ENCODE results near the gene INTS1. TPM values are rescaled to one million over a fixed set of nuclear protein-coding genes. Genes with fewer than 3 reads are reported as not detected.

The INTS1 gene
- total and polyA plus RNA-seq, 9 donors = 1.9 to 80.5 (median 61.5) TPM

DNA sequence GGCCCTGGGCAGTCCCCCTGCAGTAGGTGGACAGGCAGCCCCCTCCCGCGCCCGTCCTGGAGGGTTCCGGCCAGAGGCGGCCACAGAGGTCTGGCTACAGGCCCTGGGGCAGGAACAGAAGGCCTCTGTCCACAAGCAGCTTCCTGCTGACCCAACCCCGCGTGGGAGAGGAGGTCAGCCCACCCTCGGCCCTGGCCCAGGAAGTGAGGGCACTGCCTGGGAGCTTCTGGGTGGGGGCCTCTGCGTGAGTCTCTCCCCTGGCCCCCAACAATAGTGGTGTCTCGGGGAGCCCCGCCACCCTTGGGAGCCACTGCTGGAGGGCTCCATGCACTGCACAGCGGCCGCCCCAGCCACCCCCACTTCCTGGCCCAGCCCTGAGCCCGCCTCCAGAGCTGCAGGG, 49.6 kb downstream of the INTS1 start:
- Histone ChIP-seq H3K27ac (no peak overlapping the region), H3K27me3 (no peaks in the 10 kb centered on the region), H3K9me3 (no peaks in the 10 kb centered on the region), H3K4me3 (no peak overlapping the region), H3K4me1 (ENCODE audit: insufficient read depth) (peaks cover 7% of the 10 kb centered on the region), H3K36me3 (no peaks in the 10 kb centered on the region)
- TF ChIP-seq EP300 (IDR thresholded peaks at IDR 0.05) (no peak), POLR2A (IDR thresholded peaks at IDR 0.05) (no peak)
- TF ChIP-seq, protein P1, sequence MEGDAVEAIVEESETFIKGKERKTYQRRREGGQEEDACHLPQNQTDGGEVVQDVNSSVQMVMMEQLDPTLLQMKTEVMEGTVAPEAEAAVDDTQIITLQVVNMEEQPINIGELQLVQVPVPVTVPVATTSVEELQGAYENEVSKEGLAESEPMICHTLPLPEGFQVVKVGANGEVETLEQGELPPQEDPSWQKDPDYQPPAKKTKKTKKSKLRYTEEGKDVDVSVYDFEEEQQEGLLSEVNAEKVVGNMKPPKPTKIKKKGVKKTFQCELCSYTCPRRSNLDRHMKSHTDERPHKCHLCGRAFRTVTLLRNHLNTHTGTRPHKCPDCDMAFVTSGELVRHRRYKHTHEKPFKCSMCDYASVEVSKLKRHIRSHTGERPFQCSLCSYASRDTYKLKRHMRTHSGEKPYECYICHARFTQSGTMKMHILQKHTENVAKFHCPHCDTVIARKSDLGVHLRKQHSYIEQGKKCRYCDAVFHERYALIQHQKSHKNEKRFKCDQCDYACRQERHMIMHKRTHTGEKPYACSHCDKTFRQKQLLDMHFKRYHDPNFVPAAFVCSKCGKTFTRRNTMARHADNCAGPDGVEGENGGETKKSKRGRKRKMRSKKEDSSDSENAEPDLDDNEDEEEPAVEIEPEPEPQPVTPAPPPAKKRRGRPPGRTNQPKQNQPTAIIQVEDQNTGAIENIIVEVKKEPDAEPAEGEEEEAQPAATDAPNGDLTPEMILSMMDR (IDR thresholded peaks at IDR 0.05) = no peak
- 60 to 66% (median 64%) methylated on average over 14 of the region's 14 CpGs for WGBS, 3 donors
- no peak for DNase-seq
- intact Hi-C loops (cut with DNase I) = no loop called here

GRCh38 chr7:1452205-1452604, 52.0 kb downstream of the INTS1 start:
- intact Hi-C loops (cut with DNase I) = no loop called here
- WGBS, 3 donors = 79 to 83% (median 80%) methylated on average over 19 of the region's 19 CpGs

DNA sequence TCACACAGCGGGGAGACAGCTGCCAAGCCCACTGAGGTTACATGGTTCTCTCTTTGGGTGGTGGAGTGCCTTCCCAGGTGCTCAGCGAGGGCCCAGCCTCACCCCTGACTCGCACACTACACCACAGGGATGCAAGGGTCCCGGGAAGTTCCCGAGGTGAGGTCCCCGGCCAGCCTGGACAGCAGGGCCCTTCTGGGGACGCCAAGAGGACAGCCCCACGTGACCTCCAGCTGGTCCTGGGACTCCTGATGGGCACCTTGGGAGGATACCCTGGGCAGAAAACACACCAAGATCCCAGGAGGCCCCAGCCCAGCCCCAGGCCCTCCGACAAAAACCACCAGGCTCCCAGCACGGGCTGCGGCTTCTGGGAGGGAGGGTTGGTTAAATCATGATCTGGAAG, 53.2 kb downstream of the INTS1 start:
- no peaks in the 10 kb centered on the region for H3K4me1 ChIP-seq (ENCODE audit: insufficient read depth)

More at GRCh38 chr7:1452205-1452604, 52.0 kb downstream of the INTS1 start:
- TF ChIP-seq POLR2A (IDR thresholded peaks at IDR 0.05) (no peak), EP300 (IDR thresholded peaks at IDR 0.05) (no peak)
- H3K27ac ChIP-seq = no peak overlapping the region
- DNase-seq = no peak
- no peaks in the 10 kb centered on the region for H3K27me3 ChIP-seq
- H3K9me3 ChIP-seq = no peaks in the 10 kb centered on the region
- no peaks in the 10 kb centered on the region for H3K36me3 ChIP-seq
- H3K4me1 ChIP-seq (ENCODE audit: insufficient read depth) = no peaks in the 10 kb centered on the region
- no peak overlapping the region for H3K4me3 ChIP-seq

GRCh38 chr7:1450431-1450830, 53.8 kb downstream of the INTS1 start:
- DNase-seq = no peak
- 84 to 86% (median 85%) methylated on average over 18 of the region's 18 CpGs for WGBS, 3 donors
- Histone ChIP-seq H3K4me3 (no peak overlapping the region), H3K27ac (no peak overlapping the region), H3K4me1 (ENCODE audit: insufficient read depth) (no peaks in the 10 kb centered on the region), H3K27me3 (no peaks in the 10 kb centered on the region), H3K9me3 (no peaks in the 10 kb centered on the region), H3K36me3 (no peaks in the 10 kb centered on the region)
- intact Hi-C loops (cut with DNase I) = no loop called here
- TF ChIP-seq, protein P1 (IDR thresholded peaks at IDR 0.05) = no peak
- no peak for TF ChIP-seq POLR2A (IDR thresholded peaks at IDR 0.05)
- TF ChIP-seq EP300 (IDR thresholded peaks at IDR 0.05) = no peak

More for the DNA sequence above, 53.2 kb downstream of the INTS1 start:
- intact Hi-C loops (cut with DNase I) = no loop called here
- H3K4me3 ChIP-seq = no peak overlapping the region
- WGBS, 3 donors = 93 to 95% (median 94%) methylated on average over 11 of the region's 11 CpGs
- no peaks in the 10 kb centered on the region for H3K9me3 ChIP-seq
- TF ChIP-seq, protein P1 (IDR thresholded peaks at IDR 0.05) = no peak
- TF ChIP-seq EP300 (IDR thresholded peaks at IDR 0.05) = no peak
- TF ChIP-seq POLR2A (IDR thresholded peaks at IDR 0.05) = no peak
- H3K36me3 ChIP-seq = no peaks in the 10 kb centered on the region
- DNase-seq = no peak
- H3K27me3 ChIP-seq = no peaks in the 10 kb centered on the region
- H3K27ac ChIP-seq = no peak overlapping the region

GRCh38 chr7:1449951-1450350, 54.2 kb downstream of the INTS1 start:
- no peak for TF ChIP-seq POLR2A (IDR thresholded peaks at IDR 0.05)
- TF ChIP-seq EP300 (IDR thresholded peaks at IDR 0.05) = no peak
- TF ChIP-seq, protein P1 (IDR thresholded peaks at IDR 0.05) = no peak
- DNase-seq = no peak
- Histone ChIP-seq H3K36me3 (no peaks in the 10 kb centered on the region), H3K4me1 (ENCODE audit: insufficient read depth) (no peaks in the 10 kb centered on the region), H3K4me3 (no peak overlapping the region), H3K27me3 (no peaks in the 10 kb centered on the region), H3K27ac (no peak overlapping the region), H3K9me3 (no peaks in the 10 kb centered on the region)
- intact Hi-C loops (cut with DNase I) = no loop called here
- 47 to 67% (median 51%) methylated on average over 11 of the region's 11 CpGs for WGBS, 3 donors
